Psoas muscle (tissue), 8 donors: ENCODE measurements around the gene ATIC. TPM values are rescaled to one million over a fixed set of nuclear protein-coding genes. Genes with fewer than 3 reads are reported as not detected.

Experiments
- ATAC-seq, 4 donors: fragments of 200-7000 bp; cut with Tn5 transposase; one replicate each; pipeline ENCODE4 v1.9.1; 2020; ENCODE audit warnings: moderate library complexity in 3 of 4, mild to moderate bottlenecking in 2 of 4
- DNase-seq, 2 donors: peaks; one replicate each; pipeline ENCODE4 v3.0.0-alpha.2; 2020
- H3K27ac ChIP-seq: fragments of 200-600 bp; one replicate; pipeline ENCODE4 v1.8.0; 2022
- H3K27me3 ChIP-seq, 3 donors: fragments of 200-600 bp in 1 of 3; one replicate each; pipeline versions ENCODE4 v1.6.1 to v1.8.0; 2013 to 2022; ENCODE audit warnings: low read length in 2 of 3, mild to moderate bottlenecking in 2 of 3, moderate library complexity in 1 of 3; ENCODE audit not compliant: insufficient read depth in 3 of 3
- H3K36me3 ChIP-seq, 2 donors: fragments of 200-600 bp in 1 of 2; one replicate each; pipeline versions ENCODE4 v1.6.1 to v1.8.0; 2013 to 2022; ENCODE audit warnings: low read depth in 1 of 2, mild to moderate bottlenecking in 1 of 2, moderate library complexity in 1 of 2; ENCODE audit not compliant: insufficient read depth in 1 of 2
- H3K4me1 ChIP-seq: fragments of 200-600 bp; one replicate; pipeline ENCODE4 v1.8.0; 2022
- H3K4me3 ChIP-seq: fragments of 200-600 bp; one replicate; pipeline ENCODE4 v1.8.0; 2022; ENCODE audit warnings: mild to moderate bottlenecking
- H3K9me3 ChIP-seq: fragments of 200-600 bp; one replicate; pipeline ENCODE4 v1.8.0; 2022
- WGBS, 3 donors: extraction: QIAGEN DNeasy Blood & Tissue Kit; methylation state at CpG; one replicate each; pipeline versions ENCODE4 v1.1.6 to v1.1.7; 2013; 5-methylcytosine and 5-hydroxymethylcytosine counted together
- intact Hi-C, 2 donors: fragments of 100-400 bp; cut with DNase I; formaldehyde crosslinking; loops; one replicate each; pipeline versions ENCODE4 v1.11.0 to v1.14.2; 2022
- polyA plus RNA-seq, 3 donors: library from polyadenylated mRNA; stranded (reverse); fragments of 200-250 nt; gene quantifications; one replicate each; pipeline ENCODE4 v1.2.3, GENCODE V29; 2013
- total RNA-seq, 4 donors: library from RNA; stranded (reverse); fragmentation: NEBNext Ultra II Directional in 2 of 4; extraction: Animal tissue kit (Norgen Biotek cat#: 25700) in 2 of 4; gene quantifications; one replicate each; pipeline versions ENCODE4 v1.2.1 to v1.2.4, GENCODE V29; 2021 to 2023
- TF ChIP-seq, protein P1 (sequence below): fragments of 200-600 bp; IDR thresholded peaks from one replicate; pipeline ENCODE4 v1.8.0; 2022; ENCODE audit warnings: antibody characterized with exemption
- donor health status: healthy with polysubstance abuse.
- donor health status: DM: no; HTN: no; CAD: no; lungs with moderate emphysema.
- donor health status: Bipolar disorder and iron deficiency.
- donor health status: healthy.
- donor health status: DM: yes; HTN: yes; CAD: no.
- donor health status: DM: no; HTN: no; CAD: no.
- donor health status: DM: no; HTN: no; CAD: no.
- donor health status: DM: yes; HTN: yes; CAD: no.

Gene ATIC
- total and polyA plus RNA-seq, 7 donors = 50.9 to 147 (median 83.8) TPM

DNA sequence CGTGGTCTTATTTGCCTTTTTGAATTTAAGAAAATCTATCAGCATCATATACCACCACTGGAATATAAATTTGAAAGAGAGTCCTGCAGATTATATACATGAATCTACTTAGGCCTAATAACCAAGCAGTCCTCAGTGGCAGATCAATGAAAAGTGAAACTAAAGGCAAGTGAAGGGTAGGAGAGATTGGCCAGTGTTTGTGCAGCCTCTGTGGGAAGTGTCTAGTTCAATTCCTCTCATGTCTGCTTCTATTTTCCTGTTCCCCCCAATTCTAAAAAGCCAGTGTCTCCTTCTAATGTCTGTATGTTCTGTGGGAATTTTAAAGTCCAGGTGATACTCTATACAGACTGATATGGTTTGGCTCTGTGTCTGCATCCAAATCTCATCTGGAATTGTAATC is 62.1 kb downstream of the ATIC start:
- no peak for ATAC-seq
- no peak for DNase-seq
- Histone ChIP-seq H3K36me3 (peaks cover 0 to 62% of the 10 kb centered on the region in 2 donors), H3K27ac (no peak overlapping the region), H3K4me1 (no peaks in the 10 kb centered on the region), H3K4me3 (no peak overlapping the region), H3K27me3 (no peaks in the 10 kb centered on the region), H3K9me3 (no peaks in the 10 kb centered on the region)
- WGBS, 3 donors = 79 to 88% (median 80%) methylated on average over 1 of the region's 1 CpG
- TF ChIP-seq, protein P1, sequence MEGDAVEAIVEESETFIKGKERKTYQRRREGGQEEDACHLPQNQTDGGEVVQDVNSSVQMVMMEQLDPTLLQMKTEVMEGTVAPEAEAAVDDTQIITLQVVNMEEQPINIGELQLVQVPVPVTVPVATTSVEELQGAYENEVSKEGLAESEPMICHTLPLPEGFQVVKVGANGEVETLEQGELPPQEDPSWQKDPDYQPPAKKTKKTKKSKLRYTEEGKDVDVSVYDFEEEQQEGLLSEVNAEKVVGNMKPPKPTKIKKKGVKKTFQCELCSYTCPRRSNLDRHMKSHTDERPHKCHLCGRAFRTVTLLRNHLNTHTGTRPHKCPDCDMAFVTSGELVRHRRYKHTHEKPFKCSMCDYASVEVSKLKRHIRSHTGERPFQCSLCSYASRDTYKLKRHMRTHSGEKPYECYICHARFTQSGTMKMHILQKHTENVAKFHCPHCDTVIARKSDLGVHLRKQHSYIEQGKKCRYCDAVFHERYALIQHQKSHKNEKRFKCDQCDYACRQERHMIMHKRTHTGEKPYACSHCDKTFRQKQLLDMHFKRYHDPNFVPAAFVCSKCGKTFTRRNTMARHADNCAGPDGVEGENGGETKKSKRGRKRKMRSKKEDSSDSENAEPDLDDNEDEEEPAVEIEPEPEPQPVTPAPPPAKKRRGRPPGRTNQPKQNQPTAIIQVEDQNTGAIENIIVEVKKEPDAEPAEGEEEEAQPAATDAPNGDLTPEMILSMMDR = no peak
- intact Hi-C loops = no loop called here

DNA sequence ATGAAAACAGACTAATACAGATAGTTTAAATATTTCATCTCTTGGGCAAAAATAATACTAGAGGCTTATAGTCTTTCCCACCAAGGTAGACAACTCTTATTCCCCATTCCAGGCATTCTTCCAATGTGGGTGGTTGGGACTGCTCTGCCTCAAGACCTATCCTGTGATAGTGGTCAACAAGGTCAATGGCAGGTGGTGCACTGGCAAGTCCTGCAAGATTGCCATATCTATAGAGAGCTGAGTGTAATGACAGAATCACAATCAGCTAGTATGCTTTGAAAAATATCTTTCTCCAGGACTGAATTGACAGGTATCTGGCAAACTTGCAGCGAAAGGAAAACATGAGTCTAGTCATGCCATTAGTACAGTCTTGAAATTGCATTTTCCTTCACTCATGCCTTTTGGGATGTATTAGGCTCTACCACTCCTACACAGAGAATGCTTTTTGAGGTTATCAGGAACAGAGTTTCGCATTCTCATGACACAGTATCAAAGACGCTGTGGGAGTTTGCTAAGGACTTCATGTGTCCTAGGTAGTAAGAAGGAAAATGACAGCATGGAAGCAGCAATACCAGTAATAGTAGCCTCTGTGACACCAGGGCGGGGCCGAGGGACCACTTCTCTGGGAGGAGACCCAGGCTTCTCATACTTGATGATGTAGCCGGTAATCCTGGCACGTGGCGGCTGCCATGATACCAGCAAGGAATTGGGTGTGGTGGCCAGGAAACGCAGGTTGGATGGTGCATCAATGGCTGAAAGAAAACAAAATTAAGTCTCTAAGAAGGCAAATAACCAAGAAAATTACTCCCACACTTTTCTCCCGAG is 63.0 kb downstream of the ATIC start:
- H3K36me3 ChIP-seq = peaks cover 0 to 54% of the 10 kb centered on the region in 2 donors
- intact Hi-C loops = no loop called here
- TF ChIP-seq, protein P1 = no peak
- H3K4me1 ChIP-seq = no peaks in the 10 kb centered on the region
- H3K4me3 ChIP-seq = no peak overlapping the region
- H3K9me3 ChIP-seq = no peaks in the 10 kb centered on the region
- no peak overlapping the region for H3K27ac ChIP-seq
- no peak for ATAC-seq
- H3K27me3 ChIP-seq = no peaks in the 10 kb centered on the region
- WGBS, 3 donors = 94 to 97% (median 95%) methylated on average over 10 of the region's 10 CpGs
- DNase-seq = no peak

- ATAC-seq (no peak), DNase-seq (no peak)
- Histone ChIP-seq H3K27me3 (no peaks in the 10 kb centered on the region), H3K9me3 (no peaks in the 10 kb centered on the region), H3K4me3 (no peak overlapping the region), H3K36me3 (peaks cover 0 to 52% of the 10 kb centered on the region in 2 donors), H3K4me1 (no peaks in the 10 kb centered on the region), H3K27ac (no peak overlapping the region)
- intact Hi-C loops = no loop called here
- WGBS, 3 donors = 96 to 99% (median 97%) methylated on average over 6 of the region's 6 CpGs
- TF ChIP-seq, protein P1 = no peak
Measured at GRCh38 chr2:215375467-215375830, 63.6 kb downstream of the ATIC start.

GRCh38 chr2:215376103-215376780 is 64.4 kb downstream of the ATIC start:
- Histone ChIP-seq H3K27ac (no peak overlapping the region), H3K36me3 (peaks cover 0 to 52% of the 10 kb centered on the region in 2 donors), H3K27me3 (no peaks in the 10 kb centered on the region), H3K4me3 (no peak overlapping the region), H3K9me3 (no peaks in the 10 kb centered on the region), H3K4me1 (no peaks in the 10 kb centered on the region)
- intact Hi-C loops = no loop called here
- DNase-seq (no peak), ATAC-seq (no peak)
- WGBS, 3 donors = 83 to 86% (median 85%) methylated on average over 9 of the region's 9 CpGs
- TF ChIP-seq, protein P1 = no peak
